Muscle layer of duodenum (tissue), 2 donors: ENCODE data around the gene CTIF.

Experiments used
- H3K27ac ChIP-seq: one replicate; pipeline ENCODE4 v1.7.0; 2013; ENCODE audit warnings: mild to moderate bottlenecking, low read length
- H3K27me3 ChIP-seq: one replicate; pipeline ENCODE4 v1.7.0; 2013; ENCODE audit warnings: low read depth, mild to moderate bottlenecking, control low read depth, low read length
- H3K36me3 ChIP-seq, 2 donors: one replicate each; pipeline ENCODE4 v1.7.0; 2013; ENCODE audit warnings: low read length in 2 of 2, control low read depth in 1 of 2, mild to moderate bottlenecking in 1 of 2; ENCODE audit not compliant: insufficient read depth in 2 of 2, control insufficient read depth in 1 of 2
- H3K4me1 ChIP-seq, 2 donors: one replicate each; pipeline ENCODE4 v1.7.0; 2013; ENCODE audit warnings: low read length in 2 of 2, mild to moderate bottlenecking in 2 of 2, control low read depth in 1 of 2, moderate library complexity in 1 of 2; ENCODE audit not compliant: insufficient read depth in 2 of 2, control insufficient read depth in 1 of 2
- H3K4me3 ChIP-seq, 2 donors: one replicate each; pipeline ENCODE4 v1.7.0; 2013; ENCODE audit warnings: low read length in 2 of 2, low read depth in 1 of 2, mild to moderate bottlenecking in 1 of 2
- H3K9me3 ChIP-seq, 2 donors: one replicate each; pipeline ENCODE4 v1.7.0; 2013; ENCODE audit warnings: low read length in 2 of 2, control low read depth in 1 of 2, mild to moderate bottlenecking in 1 of 2; ENCODE audit not compliant: control insufficient read depth in 1 of 2
- donor health status: healthy.

CTIF gene

GRCh38 chr18:48818329-48819254 is 279.8 kb downstream of the CTIF start:
- Histone ChIP-seq H3K27me3 (no peaks in the 10 kb centered on the region), H3K36me3 (peaks cover 16 to 33% of the 10 kb centered on the region in 2 donors), H3K27ac (no peak overlapping the region), H3K9me3 (no peaks in the 10 kb centered on the region), H3K4me3 (no peak overlapping the region), H3K4me1 (no peaks in the 10 kb centered on the region)

- H3K27me3 ChIP-seq: no peaks in the 10 kb centered on the region
- H3K4me3 ChIP-seq: no peak overlapping the region
- H3K9me3 ChIP-seq: no peaks in the 10 kb centered on the region
- H3K4me1 ChIP-seq: no peaks in the 10 kb centered on the region
- no peak overlapping the region for H3K27ac ChIP-seq
- H3K36me3 ChIP-seq: peaks cover 16 to 33% of the 10 kb centered on the region in 2 donors
Observed at GRCh38 chr18:48819276-48819675, 280.4 kb downstream of the CTIF start.

- peaks cover 16 to 33% of the 10 kb centered on the region in 2 donors for H3K36me3 ChIP-seq
- no peak overlapping the region for H3K27ac ChIP-seq
- H3K4me1 ChIP-seq: peaks cover 0 to under 1% of the 10 kb centered on the region in 2 donors
- no peaks in the 10 kb centered on the region for H3K27me3 ChIP-seq
- H3K4me3 ChIP-seq: no peak overlapping the region
- no peaks in the 10 kb centered on the region for H3K9me3 ChIP-seq
Observed at GRCh38 chr18:48819781-48820482, 281.1 kb downstream of the CTIF start.

- peaks cover 0 to 4% of the 10 kb centered on the region in 2 donors for H3K4me1 ChIP-seq
- H3K4me3 ChIP-seq: no peak overlapping the region
- H3K36me3 ChIP-seq: peaks cover 16 to 33% of the 10 kb centered on the region in 2 donors
- H3K27me3 ChIP-seq: no peaks in the 10 kb centered on the region
- no peaks in the 10 kb centered on the region for H3K9me3 ChIP-seq
- H3K27ac ChIP-seq: no peak overlapping the region
Observed at GRCh38 chr18:48820483-48821250, 281.8 kb downstream of the CTIF start.

GRCh38 chr18:48821251-48821590 is 282.4 kb downstream of the CTIF start:
- Histone ChIP-seq H3K27me3 (no peaks in the 10 kb centered on the region), H3K4me1 (peaks cover 0 to 4% of the 10 kb centered on the region in 2 donors), H3K4me3 (no peak overlapping the region), H3K27ac (no peak overlapping the region), H3K9me3 (no peaks in the 10 kb centered on the region), H3K36me3 (peaks cover 16 to 33% of the 10 kb centered on the region in 2 donors)

GRCh38 chr18:48821845-48822244 is 283.0 kb downstream of the CTIF start:
- Histone ChIP-seq H3K4me1 (peaks cover 0 to 4% of the 10 kb centered on the region in 2 donors), H3K4me3 (no peak overlapping the region), H3K36me3 (peaks cover 16 to 33% of the 10 kb centered on the region in 2 donors), H3K27me3 (no peaks in the 10 kb centered on the region), H3K27ac (no peak overlapping the region), H3K9me3 (no peaks in the 10 kb centered on the region)

- no peaks in the 10 kb centered on the region for H3K9me3 ChIP-seq
- peaks cover 6 to 22% of the 10 kb centered on the region in 2 donors for H3K4me1 ChIP-seq
- H3K36me3 ChIP-seq: peaks cover 9 to 19% of the 10 kb centered on the region in 2 donors
- H3K27me3 ChIP-seq: no peaks in the 10 kb centered on the region
- no peak overlapping the region for H3K27ac ChIP-seq
- no peak overlapping the region for H3K4me3 ChIP-seq
Observed at GRCh38 chr18:48824231-48824970, 285.6 kb downstream of the CTIF start.

GRCh38 chr18:48825101-48825745 is 286.4 kb downstream of the CTIF start:
- Histone ChIP-seq H3K27me3 (no peaks in the 10 kb centered on the region), H3K9me3 (no peaks in the 10 kb centered on the region), H3K4me3 (no peak overlapping the region), H3K36me3 (peaks cover 6 to 12% of the 10 kb centered on the region in 2 donors), H3K4me1 (peaks cover 6 to 27% of the 10 kb centered on the region in 2 donors), H3K27ac (no peak overlapping the region)

GRCh38 chr18:48826271-48826670 is 287.4 kb downstream of the CTIF start:
- no peaks in the 10 kb centered on the region for H3K27me3 ChIP-seq
- no peak overlapping the region for H3K4me3 ChIP-seq
- H3K9me3 ChIP-seq: no peaks in the 10 kb centered on the region
- H3K4me1 ChIP-seq: peaks cover 6 to 27% of the 10 kb centered on the region in 2 donors
- no peak overlapping the region for H3K27ac ChIP-seq
- H3K36me3 ChIP-seq: peaks cover under 1 to 2% of the 10 kb centered on the region in 2 donors

GRCh38 chr18:48826806-48827205 is 288.0 kb downstream of the CTIF start:
- H3K4me3 ChIP-seq: no peak overlapping the region
- no peaks in the 10 kb centered on the region for H3K36me3 ChIP-seq
- H3K27ac ChIP-seq: no peak overlapping the region
- peaks cover 6 to 27% of the 10 kb centered on the region in 2 donors for H3K4me1 ChIP-seq
- H3K9me3 ChIP-seq: no peaks in the 10 kb centered on the region
- no peaks in the 10 kb centered on the region for H3K27me3 ChIP-seq
